Uterus (tissue), 4 donors: ENCODE results near the gene TMEM72. TPM values are rescaled to one million over a fixed set of nuclear protein-coding genes. Genes with fewer than 3 reads are reported as not detected.

Experiments used
- DNase-seq, 2 donors: peaks; one replicate each; pipeline ENCODE4 v3.0.0-alpha.2; 2019 to 2020
- H3K27ac ChIP-seq, 2 donors: fragments of 200-600 bp; sonication (generic); 1 replicate in 1 of 2; 2 replicates in 1 of 2; pipeline ENCODE4 v1.5.1; 2016 to 2018
- H3K27me3 ChIP-seq, 2 donors: fragments of 200-600 bp; sonication (generic); one replicate each; pipeline ENCODE4 v1.5.1; 2018 to 2019; ENCODE audit warnings: control low read depth in 1 of 2
- H3K36me3 ChIP-seq, 2 donors: fragments of 200-600 bp; sonication (generic); one replicate each; pipeline ENCODE4 v1.5.1; 2019; ENCODE audit warnings: control low read depth in 1 of 2
- H3K4me1 ChIP-seq, 2 donors: fragments of 200-600 bp; sonication (generic); one replicate each; pipeline ENCODE4 v1.5.1; 2018 to 2019; ENCODE audit warnings: control low read depth in 1 of 2
- H3K4me3 ChIP-seq, 2 donors: fragments of 200-600 bp; sonication (generic); 1 replicate in 1 of 2; 2 replicates in 1 of 2; pipeline ENCODE4 v1.5.1; 2018 to 2019; ENCODE audit warnings: mild to moderate bottlenecking in 1 of 2
- H3K9me3 ChIP-seq, 2 donors: fragments of 200-600 bp; sonication (generic); one replicate each; pipeline ENCODE4 v1.5.1; 2019; ENCODE audit warnings: control low read depth in 1 of 2
- CTCF ChIP-seq, 4 experiments: fragments of 200-600 bp in 2 of 4; fragments of 450-650 bp in 2 of 4; sonication (generic) in 2 of 4; IDR thresholded peaks; one replicate each; pipeline ENCODE4 v1.5.1; 2016 to 2019; ENCODE audit warnings: antibody characterized with exemption in 4 of 4, mild to moderate bottlenecking in 2 of 4, moderate library complexity in 1 of 4
- POLR2A ChIP-seq, 2 donors: fragments of 450-650 bp; IDR thresholded peaks; one replicate each; pipeline ENCODE4 v1.6.1; 2016; ENCODE audit warnings: antibody characterized with exemption in 2 of 2, mild to moderate bottlenecking in 1 of 2, moderate library complexity in 1 of 2
- intact Hi-C: fragments of 100-400 bp; cut with DNase I; formaldehyde crosslinking; loops from one replicate; pipeline ENCODE4 v1.15.1; 2023; ENCODE audit warnings: low total_unique reads
- total RNA-seq, 4 donors: library from RNA; depleted of rRNA in 3 of 4; stranded (reverse); fragments of >200 nt in 3 of 4; gene quantifications; one replicate each; pipeline versions ENCODE4 v1.1.0 to v1.2.4, GENCODE V29; 2014 to 2023
- donor health status: DM: yes; HTN: yes; CAD: no.

The TMEM72 gene
- total RNA-seq, 4 donors from 2014 or later = 0.69 TPM; not detected in 3

GRCh38 chr10:44910602-44911001 is 535 bp upstream of the TMEM72 start:
- Histone ChIP-seq H3K27me3 (no peaks in the 10 kb centered on the region), H3K4me1 (no peaks in the 10 kb centered on the region), H3K9me3 (no peaks in the 10 kb centered on the region), H3K27ac (no peak overlapping the region), H3K36me3 (no peaks in the 10 kb centered on the region), H3K4me3 (no peak overlapping the region)
- intact Hi-C loops = no loop called here
- no peak for DNase-seq
- TF ChIP-seq CTCF (IDR thresholded peaks at IDR 0.05) (no peak), POLR2A (IDR thresholded peaks at IDR 0.05) (no peak)

GRCh38 chr10:44911951-44912350 is 814 bp downstream of the TMEM72 start:
- Histone ChIP-seq H3K27me3 (no peaks in the 10 kb centered on the region), H3K36me3 (no peaks in the 10 kb centered on the region), H3K9me3 (no peaks in the 10 kb centered on the region), H3K4me3 (no peak overlapping the region), H3K27ac (no peak overlapping the region), H3K4me1 (no peaks in the 10 kb centered on the region)
- intact Hi-C loops = no loop called here
- TF ChIP-seq POLR2A (IDR thresholded peaks at IDR 0.05) (no peak), CTCF (IDR thresholded peaks at IDR 0.05) (no peak)
- no peak for DNase-seq

- Histone ChIP-seq H3K27me3 (no peaks in the 10 kb centered on the region), H3K4me3 (no peak overlapping the region), H3K27ac (no peak overlapping the region), H3K36me3 (no peaks in the 10 kb centered on the region), H3K4me1 (no peaks in the 10 kb centered on the region), H3K9me3 (no peaks in the 10 kb centered on the region)
- TF ChIP-seq POLR2A (IDR thresholded peaks at IDR 0.05) = no peak
- no peak for TF ChIP-seq CTCF (IDR thresholded peaks at IDR 0.05)
- DNase-seq = no peak
- intact Hi-C loops = no loop called here
These were observed 2.4 kb downstream of the TMEM72 start for GRCh38 chr10:44913350-44914081.

- no peaks in the 10 kb centered on the region for H3K9me3 ChIP-seq
- H3K4me1 ChIP-seq = no peaks in the 10 kb centered on the region
- intact Hi-C loops = no loop called here
- no peak overlapping the region for H3K27ac ChIP-seq
- TF ChIP-seq POLR2A (IDR thresholded peaks at IDR 0.05) (no peak), CTCF (IDR thresholded peaks at IDR 0.05) (no peak)
- H3K27me3 ChIP-seq = no peaks in the 10 kb centered on the region
- no peak for DNase-seq
- no peak overlapping the region for H3K4me3 ChIP-seq
- H3K36me3 ChIP-seq = no peaks in the 10 kb centered on the region
These were observed 3.8 kb downstream of the TMEM72 start for GRCh38 chr10:44914891-44915290.

- Histone ChIP-seq H3K4me1 (no peaks in the 10 kb centered on the region), H3K9me3 (no peaks in the 10 kb centered on the region), H3K36me3 (no peaks in the 10 kb centered on the region), H3K27ac (no peak overlapping the region), H3K27me3 (no peaks in the 10 kb centered on the region), H3K4me3 (no peak overlapping the region)
- TF ChIP-seq CTCF (IDR thresholded peaks at IDR 0.05) = no peak
- no peak for TF ChIP-seq POLR2A (IDR thresholded peaks at IDR 0.05)
- DNase-seq = no peak
- intact Hi-C loops = no loop called here
These were observed 5.3 kb downstream of the TMEM72 start for GRCh38 chr10:44916429-44916828.
